Nephron (organoid): ENCODE results near the gene RB1.

Experiments used
- H3K27ac Mint-ChIP-seq, 3 experiments: 2 replicates each; pipeline ENCODE4 v1.8.0; 2020; ENCODE audit warnings: mixed read lengths in 3 of 3, mild to moderate bottlenecking in 2 of 3, moderate library complexity in 1 of 3
- H3K27me3 Mint-ChIP-seq: 2 replicates; pipeline ENCODE4 v1.8.0; 2021; ENCODE audit warnings: low read depth, mild to moderate bottlenecking, moderate library complexity, mixed read lengths
- H3K36me3 Mint-ChIP-seq: 2 replicates; pipeline ENCODE4 v1.8.0; 2020; ENCODE audit warnings: low read depth, mixed read lengths
- H3K4me1 Mint-ChIP-seq: 2 replicates; pipeline ENCODE4 v1.8.0; 2020; ENCODE audit warnings: mixed read lengths
- H3K4me3 Mint-ChIP-seq, 3 experiments: 2 replicates each; pipeline ENCODE4 v1.8.0; 2020; ENCODE audit warnings: mild to moderate bottlenecking in 3 of 3, mixed read lengths in 3 of 3, moderate library complexity in 2 of 3
- H3K9me3 Mint-ChIP-seq: 2 replicates; pipeline ENCODE4 v1.8.0; 2020; ENCODE audit warnings: mixed read lengths
- TF ChIP-seq, protein P1 (sequence below), 3 experiments: fragments of 200-600 bp; sonication (generic); IDR thresholded peaks; one replicate each; pipeline ENCODE4 v1.5.0; 2021; ENCODE audit warnings: antibody characterized with exemption in 3 of 3; ENCODE audit not compliant: unreplicated experiment in 3 of 3

The RB1 gene

DNA sequence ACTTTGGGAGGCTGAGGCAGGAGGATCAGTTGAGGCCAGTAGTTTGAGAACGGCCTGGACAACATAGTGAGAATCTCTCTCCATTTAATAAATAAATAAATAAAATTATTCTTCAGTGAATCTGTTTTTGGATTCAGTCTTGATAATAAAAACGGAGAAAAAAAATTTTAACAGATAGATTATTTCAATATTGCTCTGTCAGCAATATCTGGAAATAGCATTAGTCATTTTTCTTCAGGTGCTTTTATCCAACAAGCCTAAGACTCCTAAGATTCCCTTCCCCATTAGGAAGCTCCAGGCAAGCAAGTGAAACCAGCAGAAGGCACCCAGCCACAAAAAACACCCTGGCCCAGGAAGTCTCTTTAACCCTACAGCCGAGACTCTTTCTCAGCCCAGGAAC is 130.6 kb downstream of the RB1 start:
- Mint-ChIP-seq H3K4me3 (no peak overlapping the region), H3K36me3 (no peaks in the 10 kb centered on the region), H3K4me1 (peaks cover 28% of the 10 kb centered on the region), H3K27ac (no peak overlapping the region), H3K27me3 (no peaks in the 10 kb centered on the region), H3K9me3 (no peaks in the 10 kb centered on the region)
- TF ChIP-seq, protein P1, sequence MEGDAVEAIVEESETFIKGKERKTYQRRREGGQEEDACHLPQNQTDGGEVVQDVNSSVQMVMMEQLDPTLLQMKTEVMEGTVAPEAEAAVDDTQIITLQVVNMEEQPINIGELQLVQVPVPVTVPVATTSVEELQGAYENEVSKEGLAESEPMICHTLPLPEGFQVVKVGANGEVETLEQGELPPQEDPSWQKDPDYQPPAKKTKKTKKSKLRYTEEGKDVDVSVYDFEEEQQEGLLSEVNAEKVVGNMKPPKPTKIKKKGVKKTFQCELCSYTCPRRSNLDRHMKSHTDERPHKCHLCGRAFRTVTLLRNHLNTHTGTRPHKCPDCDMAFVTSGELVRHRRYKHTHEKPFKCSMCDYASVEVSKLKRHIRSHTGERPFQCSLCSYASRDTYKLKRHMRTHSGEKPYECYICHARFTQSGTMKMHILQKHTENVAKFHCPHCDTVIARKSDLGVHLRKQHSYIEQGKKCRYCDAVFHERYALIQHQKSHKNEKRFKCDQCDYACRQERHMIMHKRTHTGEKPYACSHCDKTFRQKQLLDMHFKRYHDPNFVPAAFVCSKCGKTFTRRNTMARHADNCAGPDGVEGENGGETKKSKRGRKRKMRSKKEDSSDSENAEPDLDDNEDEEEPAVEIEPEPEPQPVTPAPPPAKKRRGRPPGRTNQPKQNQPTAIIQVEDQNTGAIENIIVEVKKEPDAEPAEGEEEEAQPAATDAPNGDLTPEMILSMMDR (IDR thresholded peaks at IDR 0.05; ENCODE audit: unreplicated experiment in 3 of 3): no peak

DNA sequence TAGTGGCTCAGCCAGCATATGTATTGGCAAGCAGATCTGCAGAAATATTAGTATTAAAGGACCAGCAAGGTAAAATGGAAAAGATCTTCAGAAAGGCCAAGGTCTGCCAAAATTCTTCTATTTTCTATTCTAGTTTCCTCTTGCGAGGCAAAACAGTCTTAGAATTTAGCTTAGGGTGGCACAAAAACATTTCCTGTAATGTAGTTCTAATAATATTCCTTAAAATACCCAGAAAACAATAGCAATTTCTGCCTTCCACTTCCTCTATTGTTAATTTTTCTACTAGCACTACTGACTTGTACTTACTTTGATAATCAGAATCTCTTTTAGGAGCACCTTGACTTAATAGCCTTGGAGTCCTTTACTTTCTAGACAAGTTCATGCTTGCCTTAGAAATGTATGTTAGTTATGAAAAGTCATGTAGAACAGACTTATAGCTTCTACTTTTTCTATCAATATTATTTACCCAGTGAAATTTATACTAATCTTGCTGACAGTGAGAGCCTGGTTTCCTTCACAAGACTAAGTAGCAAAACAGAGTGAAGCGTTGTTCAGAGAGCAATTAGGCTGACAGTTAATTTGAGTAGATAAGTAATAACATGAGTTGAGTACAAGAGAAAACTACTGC is 133.2 kb downstream of the RB1 start:
- Mint-ChIP-seq H3K4me3 (no peak overlapping the region), H3K27ac (peak overlapping the region in 2 of 3 experiments; percentile 23 to 72), H3K4me1 (peaks cover 21% of the 10 kb centered on the region), H3K27me3 (no peaks in the 10 kb centered on the region), H3K9me3 (no peaks in the 10 kb centered on the region), H3K36me3 (no peaks in the 10 kb centered on the region)
- TF ChIP-seq, protein P1 (IDR thresholded peaks at IDR 0.05; ENCODE audit: unreplicated experiment in 3 of 3): no peak

DNA sequence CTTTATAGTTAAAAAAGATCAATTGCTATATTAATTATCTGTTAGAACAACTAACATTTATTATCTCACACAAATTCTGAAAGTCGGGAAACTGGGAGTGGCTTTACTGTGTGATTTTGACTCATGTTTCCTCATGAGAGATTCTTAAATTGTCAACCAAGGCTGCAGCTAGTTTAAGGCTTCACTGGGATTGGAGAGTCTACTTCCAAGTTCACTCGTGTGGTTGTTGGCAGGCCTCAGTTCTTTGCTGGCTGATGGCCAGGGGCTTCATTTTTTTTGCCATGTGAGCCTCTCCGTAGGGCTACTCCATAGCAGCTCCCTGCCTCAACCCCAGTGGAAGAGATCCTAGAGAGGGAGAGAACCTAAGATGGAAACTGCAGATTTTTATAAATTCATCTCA is 133.8 kb downstream of the RB1 start:
- Mint-ChIP-seq H3K4me3 (no peak overlapping the region), H3K36me3 (no peaks in the 10 kb centered on the region), H3K4me1 (peaks cover 15% of the 10 kb centered on the region), H3K27me3 (no peaks in the 10 kb centered on the region), H3K9me3 (no peaks in the 10 kb centered on the region), H3K27ac (peak overlapping the region in 2 of 3 experiments; percentile 23 to 79)
- TF ChIP-seq, protein P1 (IDR thresholded peaks at IDR 0.05; ENCODE audit: unreplicated experiment in 3 of 3): no peak

DNA sequence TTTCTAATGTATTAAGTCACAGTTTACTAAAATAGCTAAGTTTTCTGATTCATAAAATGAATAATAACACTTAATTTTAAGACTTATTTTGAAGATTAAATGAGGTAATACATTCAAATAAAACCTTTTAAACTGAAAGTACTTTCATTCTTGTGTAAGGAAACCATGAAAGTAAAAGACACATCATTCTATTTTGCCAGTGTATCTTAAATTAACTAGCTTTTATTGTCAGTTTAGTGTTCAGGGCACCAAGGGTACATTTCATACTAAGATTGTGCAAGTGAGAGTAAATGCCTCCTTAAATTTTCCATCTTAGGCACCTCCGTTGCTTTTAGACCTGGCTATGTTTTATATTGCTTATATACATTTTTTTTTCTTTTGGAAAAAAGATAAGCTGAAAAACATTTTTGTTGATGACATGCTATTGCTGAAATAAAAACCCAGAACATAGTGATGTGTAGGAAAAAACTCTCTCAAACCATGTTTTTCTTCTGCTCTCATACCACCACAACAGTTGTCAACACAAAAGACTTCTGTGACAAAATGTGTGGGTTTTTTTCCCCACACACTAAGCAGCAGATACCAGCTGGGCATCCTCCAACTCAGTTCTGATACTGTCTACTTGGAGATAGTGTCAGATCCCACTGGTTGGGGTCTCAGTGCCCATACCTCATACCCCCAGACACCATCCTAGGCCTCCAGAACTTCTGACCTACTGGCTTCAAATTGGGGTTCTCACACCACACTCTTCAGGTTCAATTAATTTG is 140.1 kb downstream of the RB1 start:
- Mint-ChIP-seq H3K4me3 (no peak overlapping the region), H3K9me3 (no peaks in the 10 kb centered on the region), H3K27ac (no peak overlapping the region), H3K27me3 (no peaks in the 10 kb centered on the region), H3K36me3 (peaks cover 5% of the 10 kb centered on the region), H3K4me1 (no peaks in the 10 kb centered on the region)
- TF ChIP-seq, protein P1 (IDR thresholded peaks at IDR 0.05; ENCODE audit: unreplicated experiment in 3 of 3): no peak

DNA sequence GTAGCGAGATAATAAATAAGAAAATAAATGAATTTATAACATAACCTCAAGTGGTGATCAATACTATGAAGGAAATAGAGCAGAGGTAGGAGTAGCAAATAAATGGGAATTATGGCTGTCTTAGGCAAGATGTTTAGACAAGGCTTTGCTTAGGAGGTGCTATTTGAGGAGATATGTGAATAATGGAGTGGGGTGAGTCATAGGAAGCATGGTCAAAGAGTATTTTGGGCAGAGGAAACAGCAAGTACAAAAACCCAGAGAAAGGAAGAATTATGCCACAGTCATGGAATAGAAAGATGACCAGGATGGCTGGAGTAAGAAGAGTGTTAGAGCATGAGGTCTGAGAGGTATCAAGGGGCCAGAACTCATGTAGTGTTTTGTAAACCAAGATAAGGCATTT is 142.9 kb downstream of the RB1 start:
- Mint-ChIP-seq H3K27me3 (no peaks in the 10 kb centered on the region), H3K27ac (no peak overlapping the region), H3K4me3 (no peak overlapping the region), H3K9me3 (peaks cover 11% of the 10 kb centered on the region), H3K4me1 (no peaks in the 10 kb centered on the region), H3K36me3 (peaks cover 18% of the 10 kb centered on the region)
- TF ChIP-seq, protein P1 (IDR thresholded peaks at IDR 0.05; ENCODE audit: unreplicated experiment in 3 of 3): no peak
